Measurements from ENCODE around the gene MARK2.

Gene MARK2

DNA sequence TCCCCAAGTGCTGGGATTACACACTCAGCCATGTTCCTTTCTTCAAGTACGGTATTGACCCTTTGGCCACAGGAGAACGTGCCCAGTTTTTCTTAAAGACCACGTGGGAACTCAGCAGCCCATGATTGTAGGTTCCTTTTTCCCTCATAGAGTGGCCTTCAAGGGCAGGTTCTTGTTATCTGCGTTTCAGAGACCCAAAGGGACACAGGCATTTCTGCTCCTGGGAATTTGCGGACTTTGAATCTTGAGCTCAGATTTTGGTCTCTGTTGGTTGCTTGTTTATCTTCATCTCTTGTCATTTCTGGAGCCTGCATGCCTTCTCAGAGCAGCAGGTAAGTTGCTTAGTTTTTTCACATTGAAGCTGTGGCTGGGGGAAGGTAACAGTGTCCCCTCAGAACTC, 12.0 kb downstream of the MARK2 start:
- Histone ChIP-seq H3K27ac (no peak overlapping the region), H3K4me3 (no peak overlapping the region)
- TF ChIP-seq, protein P1, sequence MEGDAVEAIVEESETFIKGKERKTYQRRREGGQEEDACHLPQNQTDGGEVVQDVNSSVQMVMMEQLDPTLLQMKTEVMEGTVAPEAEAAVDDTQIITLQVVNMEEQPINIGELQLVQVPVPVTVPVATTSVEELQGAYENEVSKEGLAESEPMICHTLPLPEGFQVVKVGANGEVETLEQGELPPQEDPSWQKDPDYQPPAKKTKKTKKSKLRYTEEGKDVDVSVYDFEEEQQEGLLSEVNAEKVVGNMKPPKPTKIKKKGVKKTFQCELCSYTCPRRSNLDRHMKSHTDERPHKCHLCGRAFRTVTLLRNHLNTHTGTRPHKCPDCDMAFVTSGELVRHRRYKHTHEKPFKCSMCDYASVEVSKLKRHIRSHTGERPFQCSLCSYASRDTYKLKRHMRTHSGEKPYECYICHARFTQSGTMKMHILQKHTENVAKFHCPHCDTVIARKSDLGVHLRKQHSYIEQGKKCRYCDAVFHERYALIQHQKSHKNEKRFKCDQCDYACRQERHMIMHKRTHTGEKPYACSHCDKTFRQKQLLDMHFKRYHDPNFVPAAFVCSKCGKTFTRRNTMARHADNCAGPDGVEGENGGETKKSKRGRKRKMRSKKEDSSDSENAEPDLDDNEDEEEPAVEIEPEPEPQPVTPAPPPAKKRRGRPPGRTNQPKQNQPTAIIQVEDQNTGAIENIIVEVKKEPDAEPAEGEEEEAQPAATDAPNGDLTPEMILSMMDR (IDR thresholded peaks at IDR 0.05) = no peak
- DNase-seq (ENCODE audit: low spot score) = no peak

DNA sequence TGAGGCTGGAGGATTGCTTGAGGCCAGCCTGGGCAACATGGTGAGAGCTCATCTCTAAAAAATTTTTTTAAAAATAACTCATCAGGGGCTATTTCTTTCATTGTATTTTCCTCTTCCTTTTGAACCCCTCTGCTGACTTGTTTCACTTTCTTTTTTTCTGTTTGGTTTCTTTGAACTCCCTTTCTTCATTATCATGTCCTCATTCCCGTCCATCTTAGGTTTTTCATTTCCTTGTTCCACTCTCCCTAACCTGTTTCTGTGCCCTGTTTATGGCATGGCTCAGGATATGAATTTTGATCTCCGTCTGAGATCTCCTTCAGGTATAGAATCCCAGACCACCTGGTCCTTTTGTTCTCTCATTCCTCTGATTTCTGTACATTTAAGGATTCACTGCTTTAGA, 12.5 kb downstream of the MARK2 start:
- Histone ChIP-seq H3K27ac (no peak overlapping the region), H3K4me3 (no peak overlapping the region)
- no peak for DNase-seq (ENCODE audit: low spot score)
- TF ChIP-seq, protein P1 (IDR thresholded peaks at IDR 0.05) = no peak

DNA sequence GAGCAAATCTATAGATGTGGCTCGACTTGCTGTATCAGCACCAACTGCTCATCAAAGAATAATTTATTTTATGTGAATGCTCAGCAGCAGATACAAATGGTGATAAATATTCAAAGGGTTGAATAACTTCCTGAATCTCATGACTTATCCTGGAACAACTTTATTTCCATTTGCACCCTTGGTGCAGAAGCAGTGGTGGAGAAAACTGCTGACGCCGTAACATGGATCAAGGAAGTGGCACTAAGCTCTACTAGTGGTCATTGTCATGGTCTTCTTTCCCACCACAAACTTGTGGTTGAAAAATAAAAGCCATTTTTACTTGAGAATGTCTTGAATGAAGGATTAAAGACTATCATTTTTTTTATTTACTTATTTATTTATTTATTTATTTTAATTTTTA, 14.6 kb downstream of the MARK2 start:
- Histone ChIP-seq H3K4me3 (no peak overlapping the region), H3K27ac (no peak overlapping the region)
- TF ChIP-seq, protein P1 (IDR thresholded peaks at IDR 0.05) = no peak
- no peak for DNase-seq (ENCODE audit: low spot score)

DNA sequence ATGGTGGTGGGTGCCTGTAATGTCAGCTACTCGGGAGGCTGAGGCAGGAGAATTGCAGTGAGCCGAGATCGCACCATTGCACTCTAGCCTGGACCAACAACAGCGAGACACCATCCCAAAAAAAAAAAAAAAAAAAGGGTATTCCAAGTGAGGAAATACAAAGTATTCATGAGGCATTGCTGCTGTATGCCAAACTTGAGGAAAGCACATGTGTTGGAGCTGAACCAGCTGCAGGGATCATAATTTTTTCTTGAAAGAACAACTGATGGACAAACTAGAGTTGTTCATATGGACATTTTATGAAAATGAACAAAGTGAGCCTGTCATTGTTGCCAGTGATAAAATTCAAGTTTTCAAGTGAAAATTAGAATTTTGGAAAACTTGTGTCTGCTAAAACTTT, 15.8 kb downstream of the MARK2 start:
- Histone ChIP-seq H3K27ac (no peak overlapping the region), H3K4me3 (no peak overlapping the region)
- TF ChIP-seq, protein P1 (IDR thresholded peaks at IDR 0.05) = no peak
- no peak for DNase-seq (ENCODE audit: low spot score)

DNA sequence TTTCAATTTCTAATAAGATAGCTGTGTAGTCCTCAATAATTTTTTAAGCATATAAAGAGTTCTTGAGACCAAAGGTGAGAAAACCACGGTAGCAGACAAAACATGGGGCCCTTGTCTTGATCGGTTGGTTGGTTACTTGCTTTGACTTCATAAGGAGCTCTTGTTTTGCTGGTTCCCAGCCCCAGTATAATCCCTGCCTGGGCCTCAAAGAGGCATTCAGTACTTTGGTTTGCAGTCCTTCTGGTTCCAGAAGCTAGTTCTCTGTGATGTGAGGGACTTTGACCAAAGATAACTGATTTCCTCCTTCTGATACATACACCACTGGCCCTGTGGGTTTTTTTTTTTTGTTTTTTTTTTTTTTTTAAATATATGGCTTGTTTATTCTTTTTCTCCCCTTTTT, 17.1 kb downstream of the MARK2 start:
- Histone ChIP-seq H3K4me3 (no peak overlapping the region), H3K27ac (no peak overlapping the region)
- no peak for DNase-seq (ENCODE audit: low spot score)
- TF ChIP-seq, protein P1 (IDR thresholded peaks at IDR 0.05) = no peak

DNA sequence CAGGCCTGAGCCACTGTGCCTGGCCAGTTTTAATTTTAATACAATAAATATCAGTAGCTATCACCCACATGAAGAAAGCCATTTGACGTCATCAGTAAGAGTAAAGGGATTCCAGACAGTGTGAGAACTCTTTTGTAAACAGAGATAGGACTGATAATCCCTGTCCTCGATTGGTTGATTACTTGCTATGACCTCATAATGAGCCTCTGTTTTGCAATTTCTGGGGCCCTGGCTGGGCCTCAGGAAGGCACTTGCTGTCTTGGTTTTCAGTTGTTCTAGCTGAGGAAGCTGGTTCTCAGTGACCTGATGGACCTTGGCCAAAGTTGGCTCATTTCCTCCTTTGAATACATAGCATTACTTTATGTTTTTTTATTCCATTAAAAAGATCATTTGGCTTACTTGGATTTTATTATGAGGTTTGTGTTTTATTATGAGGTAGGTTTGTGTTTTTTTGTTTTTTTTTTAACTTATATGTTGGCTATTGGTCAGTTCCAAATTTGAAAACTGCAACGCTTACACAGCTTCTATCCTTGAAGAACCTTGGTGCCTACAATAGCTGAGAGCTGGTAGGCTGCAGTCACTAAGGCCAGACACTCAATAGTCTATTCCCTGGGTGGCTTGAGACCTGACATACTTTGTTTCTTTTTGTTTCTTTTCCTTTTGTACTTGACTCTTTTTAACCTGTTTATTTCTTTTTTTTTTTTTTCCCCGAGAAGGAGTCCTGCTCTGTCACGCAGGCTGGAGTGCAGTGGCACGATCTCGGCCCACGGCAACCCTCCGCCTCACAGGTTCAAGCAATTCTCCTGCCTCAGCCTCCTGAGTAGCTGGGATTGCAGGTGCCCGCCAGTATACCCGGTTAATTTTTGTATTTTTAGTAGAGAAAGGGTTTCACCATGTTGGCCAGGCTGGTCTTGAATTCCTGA, 20.0 kb downstream of the MARK2 start:
- DNase-seq (ENCODE audit: low spot score) = no peak

More for the DNA sequence above, 20.0 kb downstream of the MARK2 start:
- peak overlapping the region in 1 of 2 donors; percentile 63 for H3K27ac ChIP-seq
- TF ChIP-seq, protein P1 (IDR thresholded peaks at IDR 0.05) = no peak
- no peak overlapping the region for H3K4me3 ChIP-seq

Data from coronary artery (tissue), 2 donors.